Measurements from ENCODE around the gene MAGI2.
"Not testable (repeated sequence)": the region's sequence is repeated elsewhere in the genome, so short reads cannot be mapped to it uniquely, and the experiment has no call there.

DNA sequence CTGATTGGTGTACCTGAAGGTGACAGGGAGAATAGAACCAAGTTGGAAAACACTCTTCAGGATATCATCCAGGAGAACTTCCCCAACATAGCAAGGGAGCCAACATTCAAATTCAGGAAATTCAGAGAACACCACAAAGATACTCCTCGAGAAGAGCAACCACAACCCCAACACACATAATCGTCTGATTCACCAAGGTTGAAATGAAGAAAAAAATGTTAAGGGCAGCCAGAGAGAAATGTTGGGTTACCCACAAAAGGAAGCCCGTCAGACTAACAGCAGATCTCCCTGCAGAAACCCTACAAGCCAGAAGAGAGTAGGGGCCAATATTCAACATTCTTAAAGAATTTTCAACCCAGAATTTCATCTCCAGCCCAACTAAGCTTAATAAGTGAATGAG, 1164.0 kb downstream of the MAGI2 start:
- TF ChIP-seq EZH2 (IDR thresholded peaks at IDR 0.05; ENCODE audit: insufficient read depth, poor library complexity, severe bottlenecking); EZH2phosphoT487 (IDR thresholded peaks at IDR 0.05; ENCODE audit: insufficient read depth, low read depth): not testable (repeated sequence)
